Measurements from ENCODE around the gene SLC45A2. TPM values are rescaled to one million over a fixed set of nuclear protein-coding genes. Genes with fewer than 3 reads are reported as not detected.
"Not testable (repeated sequence)": the region's sequence is repeated elsewhere in the genome, so short reads cannot be mapped to it uniquely, and the experiment has no call there.

The SLC45A2 gene
- polyA plus RNA-seq, 1 donor, result 0.65 TPM

- no peak for DNase-seq
Measured at GRCh38 chr5:33968211-33969005, 16.1 kb downstream of the SLC45A2 start.

- DNase-seq, result no peak
Measured at GRCh38 chr5:33966805-33967204, 17.7 kb downstream of the SLC45A2 start.

DNA sequence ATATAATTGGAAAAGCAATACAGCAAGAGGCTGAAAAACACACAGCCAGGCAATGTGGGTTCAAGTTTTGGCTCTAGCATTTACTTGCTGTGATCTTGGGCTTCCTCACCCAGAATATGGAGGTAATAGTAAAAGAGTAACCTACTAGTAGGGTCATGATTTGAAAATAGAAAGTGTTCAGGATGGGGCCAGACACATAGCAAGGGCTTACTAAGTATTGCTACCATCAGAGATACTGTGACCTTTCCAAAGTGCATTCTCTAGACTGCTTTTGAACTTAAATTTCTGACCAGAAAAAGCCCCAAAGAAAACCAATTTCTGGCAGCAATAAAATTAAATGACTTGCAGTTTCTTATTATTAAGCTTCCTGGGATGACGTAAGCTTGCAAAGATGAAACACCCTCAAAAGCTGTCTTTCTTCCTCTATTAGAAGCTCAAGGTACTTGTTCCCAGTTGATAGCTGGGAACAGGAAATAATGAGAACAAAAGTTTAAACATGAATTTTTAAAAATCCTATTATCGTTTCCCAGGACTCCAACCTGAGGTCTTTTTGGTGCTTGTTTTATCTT, 20.3 kb downstream of the SLC45A2 start:
- no peak for DNase-seq

DNA sequence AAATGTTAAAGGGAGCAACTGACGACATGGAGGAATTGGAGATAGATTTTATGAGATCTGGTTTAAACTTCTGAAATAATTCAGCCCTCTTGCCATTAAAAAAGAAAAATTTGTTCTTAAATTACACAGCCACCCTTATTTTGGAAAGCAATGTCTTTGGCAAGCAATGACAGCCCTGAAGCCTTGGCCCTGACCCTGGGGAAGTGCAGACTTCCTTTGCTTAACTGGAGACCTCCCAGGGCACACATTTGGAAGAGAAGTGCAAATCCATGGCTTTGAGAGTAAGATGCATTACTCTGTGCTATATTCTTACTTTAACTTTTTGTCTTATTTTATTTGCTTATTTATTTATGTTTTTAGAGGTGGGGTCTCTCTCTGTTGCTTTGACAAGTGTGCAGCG, 26.3 kb downstream of the SLC45A2 start:
- DNase-seq, result no peak

DNA sequence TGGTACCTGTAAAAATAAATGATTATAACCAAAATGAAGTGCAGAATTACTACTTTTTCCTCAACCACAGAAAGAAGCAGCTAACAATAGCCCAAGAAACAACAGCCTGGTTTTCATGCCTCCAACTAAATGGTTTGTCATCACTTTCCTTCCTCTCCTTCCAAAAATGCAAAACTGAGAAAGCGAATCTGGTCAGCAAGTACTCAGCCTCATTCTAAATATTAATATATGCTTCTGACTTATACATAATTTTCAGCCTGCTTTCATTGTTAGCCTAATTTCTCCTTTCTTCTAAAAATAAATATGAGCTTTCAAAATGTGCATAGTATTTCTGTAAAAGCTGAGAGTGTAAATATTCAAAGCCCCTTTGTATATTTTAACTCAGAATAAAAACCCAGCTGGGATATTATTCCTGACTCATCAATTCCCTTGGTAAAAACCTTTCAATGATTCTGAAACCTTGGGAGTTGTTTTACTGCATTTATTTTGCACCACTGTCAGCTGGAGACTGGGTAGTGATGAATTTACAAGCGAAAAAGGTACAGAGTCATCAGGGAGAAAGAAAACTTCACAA, 26.8 kb downstream of the SLC45A2 start:
- no peak for DNase-seq

DNA sequence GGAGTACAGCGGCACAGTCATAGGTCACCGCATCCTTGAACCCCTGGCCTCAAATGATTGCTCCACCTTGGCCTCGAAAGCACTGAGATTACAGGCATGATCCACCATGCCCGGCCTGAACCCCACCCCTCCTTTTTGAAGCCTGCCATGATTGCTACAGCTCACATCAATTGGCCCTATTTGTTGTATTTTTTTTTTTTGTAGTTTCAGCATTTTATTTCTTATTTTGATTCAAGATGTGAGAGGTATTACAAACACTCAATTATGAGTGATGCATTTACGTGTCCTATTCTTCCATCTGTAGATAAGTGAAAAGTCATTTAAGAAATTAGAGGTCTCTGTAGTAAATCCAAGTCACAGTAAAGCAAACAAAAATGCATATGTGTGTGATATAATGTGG, 32.3 kb downstream of the SLC45A2 start:
- DNase-seq, result not testable (repeated sequence)

GRCh38 chr5:33944543-33945132, 39.9 kb downstream of the SLC45A2 start:
- no peak for DNase-seq

GRCh38 chr5:33941090-33941489, 43.4 kb downstream of the SLC45A2 start:
- no peak for DNase-seq

- no peak for DNase-seq
Measured at GRCh38 chr5:33939556-33940262, 44.8 kb downstream of the SLC45A2 start.

DNA sequence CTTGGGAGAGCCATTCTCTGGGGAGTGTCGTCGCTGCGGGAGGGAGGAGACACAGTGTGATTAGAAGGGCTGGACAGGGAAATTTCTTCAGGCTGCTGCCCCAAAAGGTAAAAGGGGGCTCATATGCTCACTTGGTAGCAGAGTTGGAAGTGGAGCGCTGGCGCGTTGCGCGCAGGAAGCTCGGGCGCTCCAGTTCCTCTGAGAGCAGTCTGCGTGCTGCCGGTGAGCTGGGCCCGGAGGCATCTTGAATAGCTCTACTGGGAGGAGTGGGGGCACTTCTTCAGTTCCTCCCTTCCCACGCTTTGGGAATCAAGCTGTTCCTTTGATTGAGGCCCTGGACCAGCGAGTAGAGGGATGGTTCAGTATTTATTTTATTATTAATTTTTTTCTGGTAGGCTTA, 45.6 kb downstream of the SLC45A2 start:
- DNase-seq, result no peak

- DNase-seq, result no peak
Measured at GRCh38 chr5:33938507-33938796, 46.0 kb downstream of the SLC45A2 start.

- no peak for DNase-seq
Measured at GRCh38 chr5:33937707-33938506, 46.6 kb downstream of the SLC45A2 start.

GRCh38 chr5:33937017-33937706, 47.3 kb downstream of the SLC45A2 start:
- no peak for DNase-seq

- DNase-seq, result peak; percentile 28
Measured at GRCh38 chr5:33936381-33937016, 48.0 kb downstream of the SLC45A2 start, which contains the start of gene RXFP3. Gene RXFP3 (plus strand): TSS chr5:33936386. CDS start chr5:33936741, 355 bp downstream.

- DNase-seq, result peak; percentile 66
Measured at GRCh38 chr5:33936004-33936380, 48.5 kb downstream of the SLC45A2 start.

- no peak for DNase-seq
Measured at GRCh38 chr5:33934176-33934575, 50.3 kb downstream of the SLC45A2 start.

DNA sequence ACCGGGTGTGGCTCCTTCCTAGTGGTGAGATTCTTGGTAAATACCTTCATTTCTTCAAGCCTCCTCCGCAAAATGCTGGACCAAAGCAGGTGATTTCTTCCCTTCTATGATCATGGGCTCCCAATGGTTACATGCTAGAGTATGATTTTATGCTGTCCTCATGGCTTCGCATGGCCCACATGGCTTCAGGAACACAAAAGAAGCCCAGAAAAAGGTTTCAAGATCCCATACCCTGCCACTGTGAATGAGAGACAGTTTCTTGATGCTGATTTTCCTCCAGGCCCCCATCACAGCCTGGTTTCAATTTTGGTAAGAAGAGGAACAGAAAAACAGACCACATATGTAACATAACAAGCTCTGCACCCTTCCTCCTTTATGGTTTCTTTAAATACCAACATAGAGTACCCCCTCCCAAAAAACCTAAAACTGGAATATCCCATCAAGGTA, 50.7 kb downstream of the SLC45A2 start:
- no peak for DNase-seq

DNA sequence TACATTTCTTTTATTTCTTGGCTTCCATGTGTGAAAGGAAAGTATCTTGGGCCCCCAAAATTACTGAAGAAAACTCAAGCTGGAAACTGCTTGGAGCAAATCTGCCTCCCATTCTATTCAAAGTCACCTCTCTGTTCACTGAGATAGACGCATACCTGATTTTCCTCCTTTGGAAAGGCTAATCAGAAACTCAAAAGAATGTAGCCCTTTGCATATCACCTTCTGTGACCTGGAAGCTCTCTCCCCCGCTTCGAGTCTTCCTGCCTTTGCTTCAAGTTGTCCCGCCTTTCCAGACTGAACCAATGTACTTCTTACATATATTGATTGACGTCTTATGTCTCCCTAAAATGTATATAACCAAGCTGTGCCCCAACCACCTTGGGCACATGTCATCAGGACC, 53.4 kb downstream of the SLC45A2 start:
- no peak for DNase-seq

GRCh38 chr5:33929925-33930690, 54.4 kb downstream of the SLC45A2 start:
- no peak for DNase-seq

DNA sequence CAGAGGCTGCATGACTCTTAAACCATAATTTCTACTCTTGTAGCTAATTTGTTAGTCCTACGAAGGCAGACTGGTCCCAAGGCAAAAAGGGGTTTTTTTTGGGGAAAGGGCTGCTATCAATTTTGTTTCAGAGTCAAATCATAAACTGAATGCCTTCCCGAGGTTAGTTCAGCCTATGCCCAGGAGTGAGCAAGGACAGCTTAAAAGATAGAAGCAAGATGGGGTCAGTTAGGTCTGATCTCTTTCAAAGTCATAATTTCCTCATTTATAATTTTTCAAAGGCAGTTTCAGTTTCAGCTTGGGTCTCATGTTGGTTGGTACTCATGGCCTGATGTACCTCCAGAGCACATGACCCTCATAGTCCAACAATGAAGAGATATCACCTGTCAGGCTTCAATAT, 56.2 kb downstream of the SLC45A2 start:
- no peak for DNase-seq

Measured in hindlimb muscle (tissue), 1 donor.